ENCODE data around the gene CMTR1.

CMTR1 gene

GRCh38 chr6:37459981-37460800, 27.2 kb downstream of the CMTR1 start:
- DNase-seq (ENCODE audit: low spot score), result no peak
- no peak for TF ChIP-seq CTCF (IDR thresholded peaks at IDR 0.05; ENCODE audit: borderline replicate concordance, control extremely low read depth, extremely low read depth, insufficient read depth, missing control alignments)
- in situ Hi-C loops (cut with MboI; ENCODE audit: low sequenced_read_pairs, unreplicated experiment), result no loop called here

- DNase-seq (ENCODE audit: low spot score), result no peak
- no peak for TF ChIP-seq CTCF (IDR thresholded peaks at IDR 0.05; ENCODE audit: borderline replicate concordance, control extremely low read depth, extremely low read depth, insufficient read depth, missing control alignments)
- in situ Hi-C loops (cut with MboI; ENCODE audit: low sequenced_read_pairs, unreplicated experiment), result no loop called here
Measured at GRCh38 chr6:37460805-37461204, 27.8 kb downstream of the CMTR1 start.

- in situ Hi-C loops (cut with MboI; ENCODE audit: low sequenced_read_pairs, unreplicated experiment), result no loop called here
- DNase-seq (ENCODE audit: low spot score), result no peak
- TF ChIP-seq CTCF (IDR thresholded peaks at IDR 0.05; ENCODE audit: borderline replicate concordance, control extremely low read depth, extremely low read depth, insufficient read depth, missing control alignments), result no peak
Measured at GRCh38 chr6:37463110-37463509, 30.1 kb downstream of the CMTR1 start.

GRCh38 chr6:37467718-37468117, 34.7 kb downstream of the CMTR1 start:
- in situ Hi-C loops (cut with MboI; ENCODE audit: low sequenced_read_pairs, unreplicated experiment), result no loop called here
- no peak for DNase-seq (ENCODE audit: low spot score)
- TF ChIP-seq CTCF (IDR thresholded peaks at IDR 0.05; ENCODE audit: borderline replicate concordance, control extremely low read depth, extremely low read depth, insufficient read depth, missing control alignments), result no peak

GRCh38 chr6:37473364-37474095, 40.5 kb downstream of the CMTR1 start:
- DNase-seq (ENCODE audit: low spot score), result no peak

GRCh38 chr6:37474316-37474715, 41.3 kb downstream of the CMTR1 start:
- no peak for DNase-seq (ENCODE audit: low spot score)
- TF ChIP-seq CTCF (IDR thresholded peaks at IDR 0.05; ENCODE audit: borderline replicate concordance, control extremely low read depth, extremely low read depth, insufficient read depth, missing control alignments), result no peak
- in situ Hi-C loops (cut with MboI; ENCODE audit: low sequenced_read_pairs, unreplicated experiment), result no loop called here

More at GRCh38 chr6:37473364-37474095, 40.5 kb downstream of the CMTR1 start:
- no peak for TF ChIP-seq CTCF (IDR thresholded peaks at IDR 0.05; ENCODE audit: borderline replicate concordance, control extremely low read depth, extremely low read depth, insufficient read depth, missing control alignments)
- in situ Hi-C loops (cut with MboI; ENCODE audit: low sequenced_read_pairs, unreplicated experiment), result no loop called here
